GM19351 (cell line): ENCODE results near the gene CD247.
A peak's percentile ranks its signal among the peaks of the same experiment; 100 is the strongest.
"Not testable (repeated sequence)": the region's sequence is repeated elsewhere in the genome, so short reads cannot be mapped to it uniquely, and the experiment has no call there.

ENCODE experiments used
- ATAC-seq: cut with Tn5 transposase; IDR thresholded peaks from one replicate; pipeline ENCODE4 v1.9.1; 2021; ENCODE audit warnings: mild to moderate bottlenecking, moderate library complexity; ENCODE audit not compliant: unreplicated experiment

The CD247 gene

GRCh38 chr1:167518331-167518700 is at the start of gene CD247:
TSS of gene CD247 (minus strand) at chr1:167518529. CDS start at chr1:167518465, 64 bp downstream.
- no peak for ATAC-seq

GRCh38 chr1:167567663-167568062 is 49.3 kb upstream of the CD247 start:
- no peak for ATAC-seq

GRCh38 chr1:167566766-167567165 is 48.4 kb upstream of the CD247 start:
- ATAC-seq = no peak

- no peak for ATAC-seq
These were observed 47.6 kb upstream of the CD247 start for GRCh38 chr1:167565922-167566321.

GRCh38 chr1:167564612-167565270 is 46.4 kb upstream of the CD247 start:
- ATAC-seq = no peak

GRCh38 chr1:167563579-167564246 is 45.4 kb upstream of the CD247 start:
- ATAC-seq = no peak

- ATAC-seq = no peak
These were observed 44.4 kb upstream of the CD247 start for GRCh38 chr1:167562702-167563101.

GRCh38 chr1:167561753-167562152 is 43.4 kb upstream of the CD247 start:
- ATAC-seq = no peak

- ATAC-seq = no peak
These were observed 37.8 kb upstream of the CD247 start for GRCh38 chr1:167555971-167556714.

- not testable (repeated sequence) for ATAC-seq
These were observed 36.7 kb upstream of the CD247 start for GRCh38 chr1:167555072-167555471.

- peak; percentile 23 for ATAC-seq
These were observed 35.9 kb upstream of the CD247 start for GRCh38 chr1:167554028-167554779.

GRCh38 chr1:167553136-167554027 is 35.1 kb upstream of the CD247 start, which contains the start of gene CREG1:
TSS of gene CREG1 (minus strand) at chr1:167553762.
- peak; percentile 98 for ATAC-seq

- ATAC-seq = no peak
These were observed 33.0 kb upstream of the CD247 start for GRCh38 chr1:167551362-167551761.

- ATAC-seq = no peak
These were observed 30.0 kb upstream of the CD247 start for GRCh38 chr1:167548059-167548932.

- no peak for ATAC-seq
These were observed 28.6 kb upstream of the CD247 start for GRCh38 chr1:167546935-167547334.

- no peak for ATAC-seq
These were observed 27.0 kb upstream of the CD247 start for GRCh38 chr1:167545349-167545748.

GRCh38 chr1:167544447-167545093 is 26.2 kb upstream of the CD247 start:
- no peak for ATAC-seq

GRCh38 chr1:167543199-167543990 is 25.1 kb upstream of the CD247 start:
- no peak for ATAC-seq
